Stimulated activated CD8-positive, alpha-beta memory T cell treated with anti-CD3 and anti-CD28 coated beads, Interleukin-7, amount 100 ng/mL, for 4 hours (primary cell): Measurements from ENCODE around the gene SCRN1.
"Not testable (repeated sequence)": the region's sequence is repeated elsewhere in the genome, so short reads cannot be mapped to it uniquely, and the experiment has no call there.

ENCODE experiments used
- DNase-seq, 2 donors: peaks; one replicate each; pipeline ENCODE4 v3.0.0-alpha.2; 2020; ENCODE audit warnings: low read depth in 2 of 2

SCRN1 gene

GRCh38 chr7:29968683-29969395 lies 20.8 kb downstream of the SCRN1 start:
- DNase-seq: no peak

GRCh38 chr7:29965030-29965429 lies 24.6 kb downstream of the SCRN1 start:
- DNase-seq: no peak

- DNase-seq: no peak
These were observed 27.6 kb downstream of the SCRN1 start for GRCh38 chr7:29962035-29962434.

- DNase-seq: not testable (repeated sequence)
These were observed 28.0 kb downstream of the SCRN1 start for GRCh38 chr7:29961611-29962010.

GRCh38 chr7:29958667-29959358 lies 30.8 kb downstream of the SCRN1 start:
- no peak for DNase-seq

GRCh38 chr7:29957521-29958310 lies 31.9 kb downstream of the SCRN1 start:
- DNase-seq: no peak

GRCh38 chr7:29956487-29956836 lies 33.1 kb downstream of the SCRN1 start:
- no peak for DNase-seq

DNA sequence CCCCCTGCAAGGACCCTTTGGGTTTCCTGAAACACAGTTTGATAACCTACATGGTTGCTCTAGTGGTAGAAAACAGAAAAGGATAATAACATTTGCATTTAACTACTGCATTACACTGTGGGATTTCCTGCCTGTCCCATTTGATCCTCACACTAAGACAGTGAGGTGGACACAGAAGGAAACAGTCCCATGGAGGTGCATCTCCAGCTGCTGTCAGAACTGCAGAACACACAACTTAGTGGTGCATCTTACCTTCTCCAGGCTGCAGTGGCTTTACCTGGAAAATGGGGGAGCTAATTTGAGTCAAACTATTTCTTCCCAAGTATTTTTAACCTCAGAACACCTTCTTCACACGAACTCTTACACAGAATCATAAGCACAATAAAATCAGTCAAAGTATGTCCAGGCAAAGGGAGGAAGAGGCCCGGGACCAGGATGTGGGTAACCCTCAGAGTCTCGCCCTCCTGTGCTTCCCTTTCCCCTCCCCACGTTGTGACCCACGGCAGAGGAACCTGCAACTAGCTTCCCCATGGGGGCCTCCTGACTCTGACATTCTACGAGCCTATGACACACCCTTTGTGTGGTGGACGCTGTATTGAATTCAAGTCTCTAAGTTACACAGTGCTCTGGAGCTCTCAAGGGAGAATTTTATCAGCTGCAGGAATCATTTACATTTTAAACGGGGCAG lies 33.7 kb downstream of the SCRN1 start:
- no peak for DNase-seq

- DNase-seq: no peak
These were observed 34.4 kb downstream of the SCRN1 start for GRCh38 chr7:29955075-29955792.

DNA sequence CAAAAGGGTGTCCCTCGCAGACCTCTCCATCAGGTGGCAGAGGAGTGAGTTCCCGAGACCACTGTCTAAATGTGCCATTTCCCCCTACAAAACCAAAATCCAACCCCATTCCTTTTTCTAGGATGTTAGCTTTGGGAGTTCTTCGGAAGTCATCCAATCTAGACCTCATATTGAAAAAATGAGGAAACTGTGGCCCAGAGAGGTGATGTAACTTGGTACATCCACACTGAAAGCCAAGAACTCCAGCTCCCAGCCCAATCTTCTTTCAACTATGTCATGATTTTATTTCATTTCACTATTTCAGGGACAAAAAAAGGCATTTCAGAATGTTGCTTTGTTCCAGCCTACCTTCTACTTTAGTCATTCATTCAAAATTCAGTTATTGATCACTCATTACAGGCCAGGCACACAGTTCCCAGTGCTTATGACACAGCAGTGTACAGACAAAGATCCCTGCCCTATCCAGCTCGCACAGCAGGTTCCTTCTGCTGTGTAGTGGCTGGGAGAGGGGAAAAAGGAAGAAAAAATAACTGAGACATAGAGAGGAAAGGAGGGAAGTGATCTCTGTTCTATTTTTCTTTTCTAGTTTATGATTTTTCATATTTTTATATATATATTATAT lies 35.8 kb downstream of the SCRN1 start:
- no peak for DNase-seq

GRCh38 chr7:29951206-29951605 lies 38.4 kb downstream of the SCRN1 start:
- no peak for DNase-seq

DNA sequence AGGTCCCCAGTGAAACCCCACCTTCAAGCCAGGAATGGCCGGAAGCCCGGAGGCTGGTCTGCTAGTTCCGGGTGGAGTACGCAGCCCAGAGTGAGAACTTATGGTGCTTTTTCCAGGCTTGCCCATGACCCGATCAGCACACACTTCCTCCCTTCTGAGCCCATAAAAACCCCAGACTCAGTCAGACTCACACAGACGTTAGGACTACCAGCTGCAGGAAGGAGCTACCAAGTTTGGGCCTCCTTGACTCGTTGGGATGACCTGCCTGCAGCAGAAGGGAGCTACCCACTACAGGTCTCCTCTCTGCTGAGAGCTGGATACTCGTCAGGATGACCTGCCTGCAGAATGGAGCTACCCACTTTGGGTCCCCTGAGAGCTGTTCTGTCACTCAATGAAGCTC lies 39.1 kb downstream of the SCRN1 start:
- DNase-seq: no peak

DNA sequence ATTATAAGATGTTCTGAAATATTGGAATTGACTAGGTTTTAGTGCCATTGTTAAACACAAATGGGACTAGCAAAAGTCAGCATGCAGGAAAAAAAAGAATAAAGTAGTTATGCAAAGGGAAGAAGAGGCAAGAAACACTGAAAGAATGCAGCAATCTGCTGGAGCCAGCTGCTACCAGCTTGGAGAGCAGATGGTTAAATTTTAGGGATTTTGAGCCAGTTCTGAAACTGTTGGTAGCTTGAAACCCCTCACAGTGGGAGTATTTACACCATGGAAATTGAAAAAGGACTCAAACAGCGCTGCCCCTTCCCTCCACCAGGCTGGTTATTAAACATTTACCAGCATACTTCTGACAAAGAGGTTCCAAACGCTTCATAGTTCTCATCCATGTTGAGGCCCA lies 41.0 kb downstream of the SCRN1 start:
- DNase-seq: no peak

DNA sequence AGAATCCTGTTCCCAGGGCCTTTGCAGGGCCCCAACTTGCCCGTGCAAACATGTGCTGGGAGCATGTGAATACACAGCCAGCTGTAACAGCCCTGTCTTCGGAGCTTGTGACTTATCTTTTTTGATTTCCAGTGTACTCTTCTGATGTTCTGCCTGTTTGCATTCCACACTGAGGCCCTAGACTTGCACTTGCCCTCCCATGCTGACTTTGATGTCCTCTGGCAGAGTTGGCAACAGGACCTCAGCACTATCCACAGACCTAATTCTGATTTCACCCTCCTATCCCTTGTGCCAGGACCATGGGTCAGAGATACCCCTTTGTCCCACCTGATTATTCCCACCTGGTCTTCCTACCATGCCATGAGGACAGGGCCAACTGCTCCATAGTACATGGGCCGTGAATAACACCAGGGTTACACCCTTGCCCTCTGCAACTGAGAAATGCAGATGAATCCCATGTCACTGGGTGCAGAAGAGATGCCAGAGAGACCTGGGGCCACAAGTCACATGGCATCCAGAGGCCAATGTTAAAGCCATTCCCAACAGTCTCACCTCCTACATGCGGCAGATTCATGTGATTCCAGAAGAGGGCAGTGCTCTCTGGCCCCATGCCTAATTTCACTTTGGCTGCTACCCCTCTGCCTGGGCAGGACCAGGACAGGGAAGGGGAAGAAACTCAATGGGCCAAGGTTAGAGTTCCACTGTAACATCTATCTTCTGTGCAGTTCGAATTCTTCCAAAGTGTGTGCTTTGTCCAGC lies 43.0 kb downstream of the SCRN1 start:
- DNase-seq: no peak

DNA sequence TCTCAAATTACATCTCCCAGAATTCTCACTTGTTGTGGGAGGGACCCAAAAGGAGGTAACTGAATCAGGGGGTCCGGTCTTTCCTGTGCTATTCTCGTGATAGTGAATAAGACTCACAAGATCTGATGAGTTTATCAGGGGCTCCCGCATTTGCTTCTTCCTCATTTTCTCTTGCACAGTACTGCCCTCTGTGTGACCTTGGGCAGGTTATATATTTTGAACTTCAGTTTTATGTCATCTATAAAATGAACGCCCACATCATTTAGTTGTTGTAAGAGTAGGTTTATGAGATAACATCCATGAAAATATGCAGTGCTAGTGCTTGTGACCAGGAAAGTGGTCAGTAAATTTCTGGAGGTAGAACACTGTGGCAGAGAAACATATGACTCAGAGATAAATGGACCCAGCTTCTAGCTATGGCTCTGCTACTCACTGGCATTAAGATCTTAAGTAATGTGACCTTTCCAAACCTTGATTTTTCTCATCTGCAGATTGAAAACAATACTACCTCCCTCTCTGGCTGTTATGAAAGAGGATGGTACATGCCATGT lies 44.3 kb downstream of the SCRN1 start:
- DNase-seq: no peak

- no peak for DNase-seq
These were observed 49.4 kb downstream of the SCRN1 start for GRCh38 chr7:29940199-29940598.

GRCh38 chr7:29937132-29937531 lies 52.5 kb downstream of the SCRN1 start:
- no peak for DNase-seq

DNA sequence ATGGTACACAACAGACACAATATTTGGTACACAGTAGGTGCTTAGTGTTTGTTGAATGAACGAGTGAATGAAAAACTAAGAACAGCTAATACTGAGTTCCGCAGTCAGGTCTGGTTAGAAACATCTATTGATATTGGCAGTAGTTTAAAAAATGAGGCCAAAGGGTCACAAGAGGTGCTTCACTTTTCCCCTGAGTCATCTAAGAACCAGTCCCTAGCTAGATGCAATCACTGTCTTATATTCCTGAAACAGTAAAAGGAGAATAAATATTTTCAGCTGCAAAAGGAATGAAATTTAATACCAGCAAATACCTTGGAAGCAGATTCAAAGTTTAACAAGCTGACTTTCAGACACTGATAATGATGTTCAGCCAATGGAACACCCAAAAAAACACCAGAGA lies 54.5 kb downstream of the SCRN1 start:
- DNase-seq: no peak

DNA sequence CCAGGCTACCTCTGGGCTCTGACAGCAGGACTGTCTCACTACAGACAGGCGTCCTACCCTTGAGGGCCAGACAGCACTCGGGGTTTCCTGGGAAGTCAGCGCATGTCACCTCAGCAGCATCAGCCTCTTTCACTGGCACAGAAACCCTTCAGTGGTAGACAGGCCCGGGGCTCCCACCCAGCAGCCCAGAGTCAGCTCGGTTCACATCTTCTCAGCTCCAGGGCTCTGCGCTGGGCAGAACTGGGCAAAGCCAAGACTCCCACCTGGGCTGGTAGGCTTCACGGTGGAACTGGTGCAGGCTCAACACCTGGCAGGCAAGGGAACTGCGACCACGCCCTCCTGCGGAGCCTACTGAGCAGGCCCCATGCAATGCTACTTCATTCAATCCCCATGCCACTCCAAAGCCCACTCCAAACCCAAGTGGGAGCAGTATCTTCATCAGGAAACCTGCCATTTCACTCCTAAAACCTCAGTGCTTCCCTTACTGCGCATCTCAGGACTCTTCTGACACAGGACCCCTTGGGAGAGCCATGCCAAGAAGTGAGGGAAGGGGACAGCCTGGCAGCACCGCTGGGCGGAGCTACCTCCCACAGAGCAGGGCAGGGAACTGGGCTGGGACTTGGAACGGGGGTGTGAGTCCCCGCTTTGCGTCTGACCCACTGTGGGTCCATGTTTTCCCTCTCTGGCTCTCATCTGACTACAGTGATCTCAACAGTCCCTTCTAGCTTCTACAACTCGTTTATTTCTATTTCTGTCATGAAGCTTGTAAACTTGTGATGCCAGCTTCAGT lies 60.4 kb downstream of the SCRN1 start:
- no peak for DNase-seq
